NCI-H1105 treated with DMSO at 0.1 percent for 48 hours (cell line): ENCODE results near the gene GAB4.

Experiments
- DNase-seq: peaks from one replicate; lab custom pipeline; 2025; lab: John Stamatoyannopoulos, UW

Gene GAB4

GRCh38 chr22:16988257-16988656 is 19.8 kb downstream of the GAB4 start:
- no peak for DNase-seq

GRCh38 chr22:16987822-16988221 is 20.2 kb downstream of the GAB4 start:
- DNase-seq, result no peak

GRCh38 chr22:16975155-16975885 is 32.7 kb downstream of the GAB4 start:
- no peak for DNase-seq

- DNase-seq, result no peak
Observed at GRCh38 chr22:16974298-16975084, 33.5 kb downstream of the GAB4 start.

- DNase-seq, result no peak
Observed at GRCh38 chr22:16973591-16974297, 34.3 kb downstream of the GAB4 start.

GRCh38 chr22:16972311-16972710 is 35.7 kb downstream of the GAB4 start:
- no peak for DNase-seq

GRCh38 chr22:16970446-16970845 is 37.6 kb downstream of the GAB4 start:
- no peak for DNase-seq

GRCh38 chr22:16969508-16970327 is 38.3 kb downstream of the GAB4 start:
- DNase-seq, result no peak

- no peak for DNase-seq
Observed at GRCh38 chr22:16968218-16968595, 39.8 kb downstream of the GAB4 start.

- no peak for DNase-seq
Observed at GRCh38 chr22:16967453-16968217, 40.4 kb downstream of the GAB4 start.

- no peak for DNase-seq
Observed at GRCh38 chr22:16966251-16966650, 41.8 kb downstream of the GAB4 start.

- no peak for DNase-seq
Observed at GRCh38 chr22:16965560-16965959, 42.5 kb downstream of the GAB4 start.

GRCh38 chr22:16965083-16965482 is 42.9 kb downstream of the GAB4 start:
- DNase-seq, result no peak

- no peak for DNase-seq
Observed at GRCh38 chr22:16964366-16964765, 43.7 kb downstream of the GAB4 start.

- no peak for DNase-seq
Observed at GRCh38 chr22:16963189-16963945, 44.7 kb downstream of the GAB4 start.

- no peak for DNase-seq
Observed at GRCh38 chr22:16962501-16962900, 45.5 kb downstream of the GAB4 start.

- no peak for DNase-seq
Observed at GRCh38 chr22:16961477-16962186, 46.4 kb downstream of the GAB4 start.

- DNase-seq, result no peak
Observed at GRCh38 chr22:16960884-16961249, 47.2 kb downstream of the GAB4 start.

GRCh38 chr22:16960220-16960883 is 47.7 kb downstream of the GAB4 start:
- no peak for DNase-seq
